Duodenal mucosa (tissue), 2 donors: ENCODE results near the gene VAV2.
"Not testable (repeated sequence)": the region's sequence is repeated elsewhere in the genome, so short reads cannot be mapped to it uniquely, and the experiment has no call there.

Source experiments
- H3K27ac ChIP-seq: one replicate; pipeline ENCODE4 v1.7.0; 2013; ENCODE audit warnings: low read depth, low read length
- H3K27me3 ChIP-seq, 2 donors: one replicate each; pipeline ENCODE4 v1.7.0; 2013; ENCODE audit warnings: low read length in 2 of 2, control low read depth in 1 of 2; ENCODE audit not compliant: insufficient read depth in 2 of 2, control insufficient read depth in 1 of 2
- H3K36me3 ChIP-seq, 2 donors: one replicate each; pipeline ENCODE4 v1.7.0; 2013; ENCODE audit warnings: low read length in 2 of 2, control low read depth in 1 of 2; ENCODE audit not compliant: insufficient read depth in 2 of 2, control insufficient read depth in 1 of 2
- H3K4me1 ChIP-seq, 2 donors: one replicate each; pipeline ENCODE4 v1.7.0; 2013; ENCODE audit warnings: low read length in 2 of 2, control low read depth in 1 of 2; ENCODE audit not compliant: insufficient read depth in 2 of 2, control insufficient read depth in 1 of 2
- H3K4me3 ChIP-seq, 2 donors: one replicate each; pipeline ENCODE4 v1.7.0; 2013; ENCODE audit warnings: low read length in 2 of 2, low read depth in 1 of 2
- H3K9ac ChIP-seq, 2 donors: one replicate each; pipeline ENCODE4 v1.7.0; 2013; ENCODE audit warnings: low read length in 2 of 2, low read depth in 1 of 2
- H3K9me3 ChIP-seq, 2 donors: one replicate each; pipeline ENCODE4 v1.7.0; 2013; ENCODE audit warnings: low read length in 2 of 2, control low read depth in 1 of 2; ENCODE audit not compliant: control insufficient read depth in 1 of 2

VAV2 gene

DNA sequence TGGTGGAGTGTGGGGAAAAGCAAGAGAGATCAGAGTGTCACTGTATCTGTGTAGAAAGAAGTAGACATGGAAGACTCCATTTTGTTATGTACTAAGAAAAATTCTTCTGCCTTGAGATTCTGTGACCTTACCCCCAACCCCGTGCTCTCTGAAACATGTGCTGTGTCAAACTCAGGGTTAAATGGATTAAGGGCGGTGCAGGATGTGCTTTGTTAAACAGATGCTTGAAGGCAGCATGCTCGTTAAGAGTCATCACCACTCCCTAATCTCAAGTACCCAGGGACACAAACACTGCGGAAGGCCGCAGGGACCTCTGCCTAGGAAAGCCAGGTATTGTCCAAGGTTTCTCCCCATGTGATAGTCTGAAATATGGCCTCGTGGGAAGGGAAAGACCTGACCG lies 34.4 kb downstream of the VAV2 start:
- peaks cover 33 to 54% of the 10 kb centered on the region in 2 donors for H3K4me1 ChIP-seq
- not testable (repeated sequence) for H3K27ac ChIP-seq, H3K9me3 ChIP-seq

DNA sequence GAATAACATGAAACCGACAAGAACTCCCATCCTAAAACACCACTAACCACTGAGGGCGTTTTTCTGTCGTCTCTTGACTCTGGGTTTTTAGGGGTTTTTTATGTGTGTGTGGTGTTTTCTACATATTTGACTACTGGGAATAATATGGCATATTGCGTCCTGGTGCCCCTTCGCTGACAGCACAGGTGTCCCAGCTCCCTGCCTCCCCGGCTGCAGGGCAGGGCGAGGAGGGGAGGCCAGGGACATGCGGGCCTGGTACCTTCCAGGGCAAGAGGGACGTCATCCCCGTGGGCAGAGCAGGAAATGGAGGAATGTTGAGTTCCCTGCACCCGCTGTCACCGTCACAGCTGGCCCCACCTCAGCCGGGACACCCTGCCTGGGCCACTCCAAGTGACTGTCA lies 34.8 kb downstream of the VAV2 start:
- Histone ChIP-seq H3K27ac (no peak overlapping the region), H3K4me3 (no peak overlapping the region), H3K36me3 (no peaks in the 10 kb centered on the region), H3K4me1 (peaks cover 33 to 54% of the 10 kb centered on the region in 2 donors), H3K27me3 (no peaks in the 10 kb centered on the region), H3K9ac (no peak overlapping the region), H3K9me3 (no peaks in the 10 kb centered on the region)

More for the DNA sequence above, 34.4 kb downstream of the VAV2 start:
- H3K9ac ChIP-seq, H3K36me3 ChIP-seq, H3K4me3 ChIP-seq, H3K27me3 ChIP-seq: not testable (repeated sequence)

DNA sequence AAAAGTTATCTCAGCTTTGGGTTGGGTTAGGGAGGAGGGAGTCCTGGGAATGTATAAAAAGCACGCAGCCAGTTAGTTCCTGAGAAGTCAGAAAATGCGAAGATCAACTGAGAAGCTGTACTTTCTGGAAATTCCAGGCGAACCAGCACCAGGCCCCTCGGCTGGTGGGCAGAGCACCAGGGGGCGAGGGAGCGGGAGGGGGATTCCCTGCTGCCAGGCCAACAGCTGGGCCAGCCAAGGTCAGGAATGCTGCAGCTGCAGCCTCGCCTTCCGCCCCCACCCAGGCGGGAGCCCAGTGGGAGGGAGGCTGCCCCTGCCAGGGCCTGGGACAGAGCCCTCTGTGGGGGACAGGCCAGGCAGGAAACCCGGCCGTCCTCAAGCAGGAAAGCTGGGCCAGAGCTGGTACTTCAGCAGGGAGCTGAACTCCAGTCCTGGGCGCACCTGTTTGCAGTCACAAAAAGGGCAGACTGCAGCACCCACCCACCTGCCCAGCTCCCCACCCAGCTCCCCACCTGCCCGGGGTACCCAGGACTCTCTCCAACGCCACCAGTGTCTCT lies 35.5 kb downstream of the VAV2 start:
- Histone ChIP-seq H3K27me3 (no peaks in the 10 kb centered on the region), H3K4me1 (peaks cover 31 to 54% of the 10 kb centered on the region in 2 donors), H3K9ac (no peak overlapping the region), H3K36me3 (no peaks in the 10 kb centered on the region), H3K9me3 (no peaks in the 10 kb centered on the region), H3K4me3 (no peak overlapping the region), H3K27ac (peak overlapping the region; percentile 13)

DNA sequence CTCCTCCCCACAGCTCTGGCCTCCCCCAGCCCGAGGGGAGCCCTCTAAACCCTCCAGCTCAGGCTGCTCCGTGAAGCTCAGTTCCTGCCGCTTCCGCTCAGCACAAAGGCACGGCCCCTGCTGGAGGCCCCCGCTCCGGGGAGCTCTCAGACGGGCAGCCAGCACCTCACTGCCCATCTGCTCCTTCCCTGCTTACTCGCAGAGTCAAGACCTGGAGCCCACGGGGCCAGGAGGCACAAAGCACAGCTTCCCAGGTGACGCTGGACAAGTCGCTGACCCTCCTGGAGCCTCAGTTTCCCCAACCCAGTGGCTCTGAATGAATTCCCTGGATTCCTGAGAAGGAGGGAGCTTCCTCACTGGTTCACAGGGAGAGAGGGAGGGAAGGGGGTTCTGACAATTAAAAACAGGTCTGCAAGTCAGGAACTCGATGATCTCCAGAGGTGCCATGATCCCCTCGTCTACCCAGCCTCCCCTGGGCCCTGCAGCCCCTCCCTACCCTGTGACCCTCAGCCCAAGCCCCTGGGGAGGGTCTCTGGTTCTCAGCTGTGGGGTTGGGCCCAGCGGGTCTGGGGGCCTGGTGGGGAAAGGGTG lies 36.2 kb downstream of the VAV2 start:
- Histone ChIP-seq H3K9me3 (no peaks in the 10 kb centered on the region), H3K27me3 (no peaks in the 10 kb centered on the region), H3K36me3 (no peaks in the 10 kb centered on the region), H3K4me3 (peak overlapping the region in 1 of 2 donors; percentile 36), H3K27ac (no peak overlapping the region), H3K9ac (peak overlapping the region in 1 of 2 donors; percentile 10), H3K4me1 (peaks cover 24 to 54% of the 10 kb centered on the region in 2 donors)

DNA sequence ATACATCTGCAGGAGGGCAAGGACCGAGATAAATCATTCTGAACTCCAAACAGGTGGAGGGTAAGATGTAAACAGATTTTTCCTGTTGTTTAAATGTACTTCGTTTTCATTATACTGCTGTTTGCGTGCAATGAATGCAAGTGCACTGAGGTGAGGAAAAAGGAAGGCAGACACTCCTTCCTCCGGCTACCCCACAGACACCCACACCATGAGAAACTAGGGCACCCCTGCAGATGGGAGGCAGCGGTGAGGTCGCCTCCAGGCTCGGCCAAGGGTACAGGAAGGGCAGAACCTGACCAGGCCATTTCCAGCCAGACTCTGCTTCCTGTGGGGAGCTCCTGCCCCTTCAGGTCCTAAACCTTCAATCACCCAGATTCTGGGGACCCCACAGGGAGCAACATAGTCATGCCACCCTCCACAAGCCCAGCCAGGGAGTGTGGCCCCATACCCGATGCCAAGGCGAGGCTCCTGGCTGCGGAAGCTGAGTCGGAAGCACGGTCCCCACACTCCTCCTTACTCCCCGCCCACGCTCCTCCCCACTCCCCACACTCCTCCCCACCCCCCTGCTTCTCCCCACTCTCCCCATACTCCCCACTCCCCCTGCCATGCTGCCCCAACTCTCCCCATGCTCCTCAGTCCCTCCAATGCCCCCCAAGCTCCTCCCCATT lies 37.1 kb downstream of the VAV2 start:
- Histone ChIP-seq H3K27me3 (no peaks in the 10 kb centered on the region), H3K4me1 (peaks cover 15 to 45% of the 10 kb centered on the region in 2 donors), H3K9ac (no peak overlapping the region), H3K4me3 (peak overlapping the region in 1 of 2 donors; percentile 37), H3K36me3 (no peaks in the 10 kb centered on the region), H3K9me3 (no peaks in the 10 kb centered on the region), H3K27ac (no peak overlapping the region)

DNA sequence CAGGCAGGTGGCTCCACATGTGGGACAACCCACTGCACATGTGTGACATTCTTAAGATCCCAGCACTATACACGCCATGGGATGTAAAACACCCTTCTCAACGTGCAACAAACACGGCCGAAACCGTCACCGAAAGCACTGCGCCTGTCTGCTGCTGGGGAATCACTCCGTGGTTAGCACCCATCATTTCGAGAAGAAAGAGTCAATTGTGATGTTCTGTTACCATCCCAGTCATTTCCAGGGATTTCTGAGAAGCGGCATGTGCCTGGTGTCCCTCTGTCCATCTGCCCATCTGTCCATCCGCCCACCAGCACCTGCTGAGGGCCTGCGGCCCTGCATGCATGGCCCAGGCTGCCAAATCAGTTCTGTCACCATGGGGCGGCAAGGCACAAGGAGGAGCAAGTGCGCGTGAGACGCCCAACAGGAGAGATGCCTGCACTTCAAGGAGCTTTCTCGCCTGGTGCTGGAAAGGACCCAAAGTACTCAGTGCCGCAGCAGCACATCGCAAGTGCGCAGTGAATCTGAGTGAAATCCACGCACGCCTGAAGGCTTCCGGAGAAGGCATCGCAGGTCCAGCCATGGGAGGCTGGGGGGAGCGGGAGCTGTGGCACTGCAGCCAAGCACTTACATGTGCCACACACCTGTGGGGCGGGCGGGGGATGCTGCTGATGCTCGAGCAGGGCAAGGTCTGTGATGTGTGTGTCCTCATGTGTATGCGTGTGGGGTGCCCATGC lies 38.0 kb downstream of the VAV2 start:
- Histone ChIP-seq H3K9me3 (no peaks in the 10 kb centered on the region), H3K36me3 (no peaks in the 10 kb centered on the region), H3K27ac (no peak overlapping the region), H3K27me3 (no peaks in the 10 kb centered on the region), H3K9ac (no peak overlapping the region), H3K4me1 (peaks cover 16 to 38% of the 10 kb centered on the region in 2 donors), H3K4me3 (no peak overlapping the region)

DNA sequence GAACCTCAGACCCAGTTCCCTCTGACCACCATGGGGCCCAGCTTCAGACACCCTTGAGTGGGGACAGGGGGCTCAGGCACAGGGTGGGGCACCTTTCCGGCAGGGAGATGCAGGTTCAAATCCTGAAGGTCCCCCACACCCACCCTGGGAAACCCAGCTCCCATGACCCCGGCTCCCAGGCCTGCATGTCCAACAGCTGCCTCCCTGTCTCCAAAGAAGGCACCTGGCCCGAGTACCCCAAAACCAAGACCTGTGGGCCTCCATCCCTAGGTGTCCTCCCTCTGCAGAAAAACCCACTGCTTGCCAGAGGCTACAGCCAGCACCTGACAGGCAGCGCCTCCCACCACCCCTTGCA lies 38.5 kb downstream of the VAV2 start:
- H3K27me3 ChIP-seq: no peaks in the 10 kb centered on the region
- no peak overlapping the region for H3K9ac ChIP-seq
- H3K4me3 ChIP-seq: no peak overlapping the region
- H3K27ac ChIP-seq: no peak overlapping the region
- peaks cover 16 to 33% of the 10 kb centered on the region in 2 donors for H3K4me1 ChIP-seq
- peaks cover 0 to 2% of the 10 kb centered on the region in 2 donors for H3K36me3 ChIP-seq
- H3K9me3 ChIP-seq: no peaks in the 10 kb centered on the region

DNA sequence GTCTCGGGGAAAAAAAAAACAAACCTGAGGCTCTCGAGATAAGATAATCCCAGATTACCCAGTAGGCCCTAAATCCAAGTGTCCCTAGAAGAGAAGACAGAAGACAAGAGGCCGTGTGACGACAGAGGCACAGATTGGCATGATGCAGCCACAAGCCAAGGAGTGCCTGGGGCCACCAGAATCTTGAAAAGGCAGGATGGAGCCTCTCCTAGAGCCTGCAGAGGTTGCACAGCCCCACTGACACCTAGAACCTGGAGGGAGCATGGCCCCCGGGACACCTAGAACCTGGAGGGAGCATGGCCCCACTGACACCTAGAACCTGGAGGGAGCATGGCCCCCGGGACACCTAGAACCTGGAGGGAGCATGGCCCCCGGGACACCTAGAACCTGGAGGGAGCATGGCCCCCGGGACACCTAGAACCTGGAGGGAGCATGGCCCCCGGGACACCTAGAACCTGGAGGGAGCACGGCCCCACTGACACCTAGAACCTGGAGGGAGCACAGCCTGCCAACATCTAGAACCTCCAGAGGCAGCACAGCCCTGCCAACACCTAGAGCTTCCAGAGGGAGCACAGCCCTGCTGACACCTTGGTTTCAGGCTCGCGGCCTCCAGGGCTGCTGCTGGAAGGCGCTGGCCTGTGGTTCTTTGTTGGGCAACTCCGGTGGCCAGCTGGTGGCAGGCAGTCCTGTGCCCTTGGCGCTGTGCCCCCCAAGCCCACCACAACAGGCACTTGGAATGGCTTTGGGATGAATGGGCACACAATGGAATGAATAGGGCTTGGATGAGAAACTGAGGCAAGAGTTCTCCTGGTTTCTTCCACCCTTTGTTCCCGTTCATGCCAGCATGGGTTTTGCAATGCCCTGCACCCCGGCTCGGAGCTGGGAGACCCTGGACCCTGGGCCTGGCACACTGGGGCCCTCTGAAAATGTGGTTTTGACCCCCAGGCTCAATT lies 39.2 kb downstream of the VAV2 start:
- Histone ChIP-seq H3K9me3 (no peaks in the 10 kb centered on the region), H3K9ac (no peak overlapping the region), H3K27me3 (no peaks in the 10 kb centered on the region), H3K4me1 (peaks cover 16 to 31% of the 10 kb centered on the region in 2 donors), H3K4me3 (no peak overlapping the region), H3K36me3 (peaks cover 0 to 4% of the 10 kb centered on the region in 2 donors), H3K27ac (no peak overlapping the region)

DNA sequence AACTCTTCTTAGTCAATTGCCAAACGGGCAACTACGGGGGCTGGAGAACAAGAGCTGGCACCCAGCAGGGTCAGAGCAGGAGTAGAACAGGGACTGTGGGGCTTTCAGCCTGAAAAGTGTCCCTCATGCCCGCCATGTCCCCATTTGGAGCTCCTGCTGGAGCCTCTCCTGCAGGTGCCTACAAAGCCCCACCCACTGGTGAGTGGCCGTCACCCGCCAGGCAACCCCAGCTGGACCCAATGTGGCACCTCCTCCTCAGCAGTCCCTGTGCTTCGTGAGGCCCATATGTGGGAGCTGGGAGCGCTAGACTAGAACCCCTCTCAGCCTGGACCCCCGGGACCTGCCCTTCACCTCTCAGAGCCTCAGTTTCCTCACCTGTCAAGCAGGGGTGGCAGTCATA lies 40.9 kb downstream of the VAV2 start:
- no peak overlapping the region for H3K4me3 ChIP-seq
- no peaks in the 10 kb centered on the region for H3K9me3 ChIP-seq
- no peak overlapping the region for H3K27ac ChIP-seq
- H3K4me1 ChIP-seq: peaks cover 8 to 19% of the 10 kb centered on the region in 2 donors
- H3K27me3 ChIP-seq: no peaks in the 10 kb centered on the region
- H3K9ac ChIP-seq: no peak overlapping the region
- peaks cover 0 to 4% of the 10 kb centered on the region in 2 donors for H3K36me3 ChIP-seq
